ENCODE measurements around the gene A1BG.

A1BG gene

DNA sequence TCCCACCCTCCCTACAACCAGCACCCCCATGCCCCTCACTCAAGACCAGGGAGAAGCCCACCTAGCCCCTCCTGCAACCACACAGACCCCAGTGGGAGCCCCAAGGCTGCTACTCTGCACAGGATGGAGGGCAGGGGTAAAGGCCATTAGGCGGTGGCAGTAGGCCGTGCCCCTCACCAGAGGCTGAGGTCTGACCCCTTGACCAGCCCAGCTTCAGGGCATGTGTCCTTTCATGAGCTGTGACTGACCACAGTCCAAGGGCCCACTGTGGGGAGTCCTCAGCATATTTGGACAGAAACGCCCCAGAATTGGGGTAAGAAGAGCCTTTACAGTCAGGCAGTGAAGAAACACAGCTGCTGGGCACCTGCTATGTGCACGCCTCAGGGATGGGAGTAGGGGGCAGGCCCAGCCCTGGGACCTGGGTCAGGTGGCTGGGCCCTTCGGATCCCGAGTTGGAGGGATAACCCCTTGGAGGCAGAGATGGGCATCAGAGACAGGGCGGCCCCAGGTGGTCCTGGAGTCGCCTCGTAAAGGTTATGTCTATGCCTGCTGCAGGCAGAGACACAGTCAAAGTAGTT lies 32.1 kb upstream of the A1BG start:
- H3K4me2 ChIP-seq (ENCODE audit: low read depth, low read length, poor library complexity, severe bottlenecking) = peak overlapping the region; percentile 68
- peak overlapping the region; percentile 78 for H3K4me3 ChIP-seq (ENCODE audit: insufficient read depth, low read length, poor library complexity, severe bottlenecking)
- peaks cover 17% of the 10 kb centered on the region for H3F3A ChIP-seq (ENCODE audit: insufficient read depth)
- H3K79me2 ChIP-seq (ENCODE audit: insufficient read depth, low read length) = peaks cover 33% of the 10 kb centered on the region
- peaks cover 10% of the 10 kb centered on the region for H3K36me3 ChIP-seq (ENCODE audit: low read length)
- no peak for TF ChIP-seq EZH2phosphoT487 (conservative IDR thresholded peaks at IDR 0.05; ENCODE audit: low read length)
- TF ChIP-seq, protein P1, sequence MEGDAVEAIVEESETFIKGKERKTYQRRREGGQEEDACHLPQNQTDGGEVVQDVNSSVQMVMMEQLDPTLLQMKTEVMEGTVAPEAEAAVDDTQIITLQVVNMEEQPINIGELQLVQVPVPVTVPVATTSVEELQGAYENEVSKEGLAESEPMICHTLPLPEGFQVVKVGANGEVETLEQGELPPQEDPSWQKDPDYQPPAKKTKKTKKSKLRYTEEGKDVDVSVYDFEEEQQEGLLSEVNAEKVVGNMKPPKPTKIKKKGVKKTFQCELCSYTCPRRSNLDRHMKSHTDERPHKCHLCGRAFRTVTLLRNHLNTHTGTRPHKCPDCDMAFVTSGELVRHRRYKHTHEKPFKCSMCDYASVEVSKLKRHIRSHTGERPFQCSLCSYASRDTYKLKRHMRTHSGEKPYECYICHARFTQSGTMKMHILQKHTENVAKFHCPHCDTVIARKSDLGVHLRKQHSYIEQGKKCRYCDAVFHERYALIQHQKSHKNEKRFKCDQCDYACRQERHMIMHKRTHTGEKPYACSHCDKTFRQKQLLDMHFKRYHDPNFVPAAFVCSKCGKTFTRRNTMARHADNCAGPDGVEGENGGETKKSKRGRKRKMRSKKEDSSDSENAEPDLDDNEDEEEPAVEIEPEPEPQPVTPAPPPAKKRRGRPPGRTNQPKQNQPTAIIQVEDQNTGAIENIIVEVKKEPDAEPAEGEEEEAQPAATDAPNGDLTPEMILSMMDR (IDR thresholded peaks at IDR 0.05; ENCODE audit: insufficient read depth, low read length, poor library complexity, severe bottlenecking) = no peak
- H3K9ac ChIP-seq (ENCODE audit: low read length) = peak overlapping the region; percentile 98
- no peak overlapping the region for H2AFZ ChIP-seq (ENCODE audit: low read depth, low read length, severe bottlenecking)
- no peaks in the 10 kb centered on the region for H3K27me3 ChIP-seq (ENCODE audit: low read length)
- peak overlapping the region; percentile 92 for H3K27ac ChIP-seq (ENCODE audit: low read depth, low read length)
- H3K9me3 ChIP-seq (ENCODE audit: insufficient read depth, low read length) = no peaks in the 10 kb centered on the region
- H4K20me1 ChIP-seq (ENCODE audit: low read depth, low read length) = peaks cover 15% of the 10 kb centered on the region
- H3K9me2 ChIP-seq (replicated peaks; ENCODE audit: insufficient read depth, low read length) = no peaks in the 10 kb centered on the region

DNA sequence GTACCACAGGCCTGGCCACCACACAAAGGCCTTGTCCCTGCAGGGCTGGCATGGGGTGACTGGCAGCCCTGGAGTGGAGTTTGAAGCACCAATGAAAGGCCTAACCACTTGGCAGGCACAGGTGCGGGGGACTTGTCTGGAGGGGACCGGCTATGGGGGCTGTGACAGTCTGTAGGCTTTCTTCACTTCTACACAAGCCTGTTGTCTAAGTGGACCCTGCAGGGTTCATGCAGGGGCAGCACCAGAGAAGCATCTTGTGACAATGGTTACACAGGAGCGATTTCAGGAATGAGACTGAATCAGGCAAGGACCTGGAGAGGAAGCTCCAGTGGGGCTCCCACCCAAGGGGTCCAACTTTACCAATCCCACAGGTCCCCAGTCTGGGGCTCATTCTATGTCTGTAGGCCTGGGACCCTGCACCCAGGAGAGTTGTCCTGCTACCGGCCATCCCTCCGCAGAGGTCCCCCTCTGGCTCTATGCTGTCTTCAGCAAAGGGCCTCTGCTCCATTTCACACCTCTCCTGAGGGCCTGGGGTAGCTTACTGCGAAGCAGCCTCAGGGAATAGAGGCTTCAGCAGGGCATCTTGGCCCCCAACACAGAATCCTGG lies 29.8 kb upstream of the A1BG start:
- Histone ChIP-seq H3K9ac (ENCODE audit: low read length) (no peak overlapping the region), H3K4me3 (ENCODE audit: insufficient read depth, low read length, poor library complexity, severe bottlenecking) (no peak overlapping the region), H3K36me3 (ENCODE audit: low read length) (peaks cover under 1% of the 10 kb centered on the region), H3K9me2 (replicated peaks; ENCODE audit: insufficient read depth, low read length) (no peaks in the 10 kb centered on the region), H3K79me2 (ENCODE audit: insufficient read depth, low read length) (peaks cover 13% of the 10 kb centered on the region), H3F3A (ENCODE audit: insufficient read depth) (peaks cover 17% of the 10 kb centered on the region), H3K27me3 (ENCODE audit: low read length) (no peaks in the 10 kb centered on the region), H3K4me2 (ENCODE audit: low read depth, low read length, poor library complexity, severe bottlenecking) (no peak overlapping the region), H2AFZ (ENCODE audit: low read depth, low read length, severe bottlenecking) (no peak overlapping the region), H4K20me1 (ENCODE audit: low read depth, low read length) (peaks cover 5% of the 10 kb centered on the region; the same call in 1 of the 2 replicates), H3K9me3 (ENCODE audit: insufficient read depth, low read length) (no peaks in the 10 kb centered on the region), H3K27ac (ENCODE audit: low read depth, low read length) (no peak overlapping the region)
- TF ChIP-seq, protein P1 (IDR thresholded peaks at IDR 0.05; ENCODE audit: insufficient read depth, low read length, poor library complexity, severe bottlenecking) = no peak
- no peak for TF ChIP-seq EZH2phosphoT487 (conservative IDR thresholded peaks at IDR 0.05; ENCODE audit: low read length)

DNA sequence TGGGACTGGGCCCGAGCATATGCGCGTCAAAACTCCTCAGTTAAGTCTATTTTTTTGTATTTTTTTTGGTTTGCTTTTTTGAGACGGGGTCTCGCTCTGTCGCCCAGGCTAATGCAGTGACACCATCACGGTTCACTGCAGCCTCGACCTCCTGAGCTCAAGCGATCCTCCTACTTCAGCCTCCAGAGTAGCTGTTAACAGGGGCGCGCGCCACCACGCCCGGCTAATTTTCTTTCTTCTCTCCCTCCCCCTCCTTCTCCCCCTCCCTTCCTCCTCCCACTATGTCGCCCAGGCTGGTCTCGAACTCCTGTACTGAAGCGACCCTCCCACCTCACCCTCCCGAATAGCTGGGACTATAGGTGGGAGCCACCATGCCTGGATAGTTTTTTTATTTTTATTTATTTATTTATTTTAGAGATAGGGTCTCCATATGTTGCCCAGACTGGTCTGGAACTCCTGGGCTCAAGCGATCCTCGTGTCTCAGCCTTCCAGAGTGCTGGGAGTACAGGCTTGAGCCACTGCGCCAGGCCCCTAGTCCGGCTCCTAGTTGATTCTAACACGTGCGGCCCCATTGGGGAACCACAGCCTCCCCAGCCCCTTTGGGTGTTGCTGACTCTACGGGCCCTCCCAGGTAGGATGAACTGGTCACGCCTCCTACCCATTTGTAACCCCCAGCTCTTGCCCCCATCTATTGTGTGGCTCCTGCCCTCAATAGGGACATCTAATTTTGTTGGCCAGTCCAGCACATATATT lies 28.3 kb upstream of the A1BG start:
- Histone ChIP-seq H3K9me3 (ENCODE audit: insufficient read depth, low read length) (no peaks in the 10 kb centered on the region), H3K36me3 (ENCODE audit: low read length) (no peaks in the 10 kb centered on the region), H3F3A (ENCODE audit: insufficient read depth) (peaks cover 17% of the 10 kb centered on the region), H2AFZ (ENCODE audit: low read depth, low read length, severe bottlenecking) (no peak overlapping the region), H3K27ac (ENCODE audit: low read depth, low read length) (peak overlapping the region; percentile 47), H3K79me2 (ENCODE audit: insufficient read depth, low read length) (peaks cover 3% of the 10 kb centered on the region; the same call in 1 of the 2 replicates), H3K27me3 (ENCODE audit: low read length) (no peaks in the 10 kb centered on the region), H3K4me2 (ENCODE audit: low read depth, low read length, poor library complexity, severe bottlenecking) (peak overlapping the region; percentile 68), H3K4me3 (ENCODE audit: insufficient read depth, low read length, poor library complexity, severe bottlenecking) (peak overlapping the region; percentile 88), H4K20me1 (ENCODE audit: low read depth, low read length) (no peaks in the 10 kb centered on the region), H3K9me2 (replicated peaks; ENCODE audit: insufficient read depth, low read length) (no peaks in the 10 kb centered on the region), H3K9ac (ENCODE audit: low read length) (peak overlapping the region; percentile 86)
- TF ChIP-seq, protein P1 (IDR thresholded peaks at IDR 0.05; ENCODE audit: insufficient read depth, low read length, poor library complexity, severe bottlenecking) = no peak
- no peak for TF ChIP-seq EZH2phosphoT487 (conservative IDR thresholded peaks at IDR 0.05; ENCODE audit: low read length)

Data from SU-DHL-6 (cell line).